Measurements from ENCODE around the gene ABCA8.
"Not testable (repeated sequence)": the region's sequence is repeated elsewhere in the genome, so short reads cannot be mapped to it uniquely, and the experiment has no call there.

The ABCA8 gene

DNA sequence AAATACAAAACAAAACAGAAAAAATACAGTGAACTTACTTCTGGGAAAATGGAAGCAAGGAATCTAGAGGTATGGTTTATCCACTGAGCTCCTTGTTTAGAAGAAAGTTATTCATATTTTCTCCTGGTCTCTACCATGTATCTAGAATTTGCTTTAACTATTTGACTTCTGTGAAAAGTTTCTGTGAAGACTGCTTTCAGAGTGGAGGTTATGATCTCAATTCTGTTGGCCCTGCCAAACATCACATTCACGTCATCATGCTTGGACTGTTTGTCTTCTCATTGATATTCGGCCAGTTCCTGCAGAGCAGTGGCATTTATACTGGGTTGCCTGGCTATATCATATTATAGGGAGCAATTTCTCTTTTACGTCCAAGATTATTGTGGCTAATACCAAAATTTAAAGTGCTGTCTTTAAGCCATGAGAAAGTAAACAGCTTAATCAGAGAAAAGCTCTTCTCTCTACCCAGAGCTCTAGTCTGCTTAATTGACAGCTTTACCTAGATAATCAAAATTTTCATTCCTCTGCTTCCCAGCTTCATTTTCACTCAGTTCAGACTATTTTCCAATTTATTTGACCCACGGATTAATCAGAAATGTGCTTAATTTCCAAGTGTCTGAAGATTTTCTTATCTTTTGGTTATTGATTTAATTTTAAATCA is at the start of gene ABCA8:
ABCA8 (minus strand) TSS at position 212 of the 661 bp plus-strand sequence. CDS start 13,358 bp downstream, outside the sequence.
- DNase-seq (ENCODE audit: low read depth in 3 of 3) = no peak

DNA sequence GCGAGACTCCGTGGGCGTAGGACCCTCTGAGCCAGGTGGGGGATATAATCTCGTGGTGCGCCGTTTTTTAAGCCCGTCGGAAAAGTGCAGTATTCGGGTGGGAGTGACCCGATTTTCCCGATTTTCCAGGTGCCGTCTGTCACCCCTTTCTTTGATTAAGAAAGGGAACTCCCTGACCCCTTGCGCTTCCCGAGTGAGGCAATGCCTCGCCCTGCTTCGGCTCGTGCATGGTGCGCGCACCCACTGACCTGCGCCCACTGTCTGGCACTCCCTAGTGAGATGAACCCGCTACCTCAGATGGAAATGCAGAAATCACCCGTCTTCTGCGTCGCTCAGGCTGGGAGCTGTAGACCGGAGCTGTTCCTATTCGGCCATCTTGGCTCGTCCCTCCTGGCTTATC is 49.6 kb upstream of the ABCA8 start:
- not testable (repeated sequence) for DNase-seq (ENCODE audit: low read depth in 3 of 3)

GRCh38 chr17:68999743-69000142 is 44.6 kb upstream of the ABCA8 start:
- not testable (repeated sequence) for DNase-seq (ENCODE audit: low read depth in 3 of 3)

- DNase-seq (ENCODE audit: low read depth in 3 of 3) = no peak
Observed at GRCh38 chr17:68993112-68993511, 37.9 kb upstream of the ABCA8 start.

DNA sequence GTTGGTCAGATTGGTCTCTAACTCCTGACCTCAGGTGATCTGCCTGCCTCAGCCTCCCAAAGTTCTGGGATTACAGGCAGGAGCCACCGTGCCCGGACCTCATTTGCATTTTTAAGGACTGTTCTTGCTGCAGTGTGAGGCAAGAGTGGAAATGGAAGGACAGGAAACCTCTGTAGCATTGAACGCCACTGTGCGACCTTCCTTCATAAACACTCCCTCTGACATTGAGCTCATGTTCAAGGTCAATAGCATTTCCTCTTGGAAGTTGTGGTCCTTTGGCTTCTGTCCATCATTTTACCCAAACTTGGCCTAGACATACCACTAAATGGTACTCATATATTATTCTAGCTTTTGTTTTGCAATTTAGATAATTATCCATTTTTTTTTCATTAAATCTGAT is 32.8 kb upstream of the ABCA8 start:
- DNase-seq (ENCODE audit: low read depth in 3 of 3) = no peak

DNA sequence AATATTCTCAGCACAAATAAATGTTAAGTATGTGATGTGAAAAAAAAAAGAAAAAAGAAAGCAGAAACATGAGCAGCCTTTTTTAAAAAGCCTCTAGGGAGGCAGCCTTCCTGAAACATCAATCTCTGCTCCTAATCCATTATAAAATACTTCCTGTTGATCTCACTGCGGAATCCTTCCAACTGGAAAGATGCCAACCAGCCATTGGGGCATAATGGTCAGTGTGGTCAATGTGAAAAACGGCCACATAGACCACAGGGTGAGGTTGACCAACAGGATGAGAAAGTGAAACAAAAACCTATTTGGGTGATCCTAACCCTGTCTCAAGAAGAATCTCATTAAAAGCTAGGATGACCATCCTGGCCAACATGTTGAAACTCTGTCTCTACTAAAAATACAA is 26.1 kb upstream of the ABCA8 start:
- no peak for DNase-seq (ENCODE audit: low read depth in 3 of 3)

DNA sequence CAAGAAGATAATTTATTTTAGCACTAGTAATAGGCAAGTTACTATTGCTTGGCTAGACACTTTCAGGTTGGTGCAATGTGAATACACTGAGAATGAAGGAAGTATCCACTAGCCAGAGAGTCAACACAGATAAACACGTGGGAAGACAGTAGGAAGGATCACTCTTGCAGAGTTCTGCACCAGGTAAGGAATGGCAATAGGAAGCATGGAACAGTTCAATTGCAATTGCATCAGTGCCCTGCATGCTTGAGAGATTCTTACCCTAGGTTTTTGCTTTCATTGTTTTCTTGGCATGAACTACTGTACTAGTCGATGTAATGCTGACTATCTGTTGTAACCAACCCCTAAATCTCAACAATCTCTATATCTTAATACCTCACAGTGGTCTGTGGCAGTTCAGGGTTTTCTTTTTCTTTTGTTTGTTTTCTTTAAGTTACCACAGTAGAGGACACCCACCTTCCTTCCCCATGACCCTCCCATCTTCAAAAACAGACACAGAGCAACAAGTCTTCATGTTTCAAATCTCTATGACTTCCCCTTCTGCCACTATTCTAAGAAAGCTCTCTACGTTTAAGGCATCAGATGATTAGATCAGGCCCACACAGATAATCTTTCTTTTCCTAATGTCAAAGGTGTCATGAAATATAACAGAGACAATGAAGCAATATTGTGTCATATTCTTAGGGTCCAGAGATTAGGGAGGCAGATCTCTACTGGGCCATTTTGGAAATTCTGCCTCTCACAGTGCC is 18.1 kb upstream of the ABCA8 start:
- DNase-seq (ENCODE audit: low read depth in 3 of 3) = no peak

DNA sequence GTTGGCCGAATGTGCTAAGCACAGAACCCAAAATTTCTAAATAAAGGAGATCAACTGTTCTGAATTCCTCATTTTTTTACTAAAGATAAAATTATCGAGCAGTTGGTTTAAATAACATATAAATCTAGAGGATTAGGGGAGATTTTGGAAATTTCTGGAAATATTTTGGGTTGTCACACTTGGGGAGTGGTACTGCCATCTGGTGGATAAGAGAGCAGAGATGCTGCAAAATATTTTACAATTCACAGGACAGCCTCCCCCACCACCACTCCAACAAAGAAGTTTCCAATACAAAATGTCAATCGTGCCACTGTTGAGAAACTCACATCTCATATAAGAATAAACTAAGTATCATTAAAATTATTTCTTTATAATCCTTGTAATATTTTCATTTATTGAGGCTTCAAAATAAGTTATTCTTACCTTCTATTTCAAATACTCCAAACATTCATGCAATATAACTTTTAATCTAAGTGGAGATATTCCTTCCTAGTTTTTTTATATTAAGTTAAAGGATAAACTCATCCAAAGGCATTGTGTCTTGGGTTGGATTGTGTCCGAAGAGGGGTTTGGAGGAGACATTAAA is 17.0 kb upstream of the ABCA8 start:
- no peak for DNase-seq (ENCODE audit: low read depth in 3 of 3)

GRCh38 chr17:68969101-68969500 is 13.9 kb upstream of the ABCA8 start:
- no peak for DNase-seq (ENCODE audit: low read depth in 3 of 3)

- DNase-seq (ENCODE audit: low read depth in 3 of 3) = no peak
Observed at GRCh38 chr17:68963958-68964357, 8.8 kb upstream of the ABCA8 start.

DNA sequence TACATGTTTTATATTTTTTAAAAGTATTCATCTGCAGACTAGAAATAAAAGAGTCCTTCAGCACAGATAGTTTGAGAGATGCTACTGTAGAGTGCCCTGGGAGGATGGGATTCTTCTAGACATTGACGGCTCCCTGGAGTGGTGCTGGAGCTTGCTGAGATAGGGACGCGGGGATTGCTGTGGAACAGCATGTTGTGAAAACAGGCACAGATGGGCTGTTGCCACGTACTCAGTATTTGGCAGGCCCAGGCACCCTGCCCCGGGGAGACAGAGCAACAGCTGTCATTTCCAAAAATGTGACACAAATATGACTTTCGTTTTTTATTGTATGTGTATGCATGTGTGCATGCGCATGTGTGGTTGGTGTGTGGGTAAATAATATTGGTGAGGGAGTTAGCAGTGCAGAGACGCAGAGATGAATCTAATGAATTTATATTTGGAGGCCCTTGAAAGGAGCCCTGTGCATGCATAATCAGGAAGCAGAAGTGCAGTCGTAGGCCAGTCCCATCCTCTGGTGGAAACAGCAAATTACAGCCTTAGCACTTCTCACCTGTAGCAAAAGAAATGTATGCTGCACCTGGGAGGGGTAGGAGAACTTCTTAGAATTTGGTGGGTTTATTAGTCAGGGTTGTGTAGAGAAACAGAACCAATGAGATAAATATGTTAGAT is 6.2 kb upstream of the ABCA8 start:
- DNase-seq (ENCODE audit: low read depth in 3 of 3) = no peak

DNA sequence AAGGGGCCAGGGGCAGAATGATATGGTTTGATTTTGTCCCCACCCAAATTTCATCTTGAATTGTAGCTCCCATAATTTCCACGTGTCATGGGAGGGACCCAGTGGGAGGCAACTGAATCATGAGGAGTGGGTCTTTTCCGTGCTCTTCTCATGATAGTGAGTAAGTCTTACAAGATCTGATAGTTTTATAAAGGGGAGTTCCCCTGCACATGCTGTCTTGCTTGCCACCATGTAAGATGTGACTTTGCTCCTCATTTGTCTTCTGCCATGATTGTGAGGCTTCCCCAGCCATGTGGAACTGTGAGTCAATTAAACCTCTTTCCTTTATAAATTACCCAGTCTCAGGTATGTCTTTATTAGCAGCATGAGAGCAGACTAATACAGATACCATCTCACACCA is 3.9 kb upstream of the ABCA8 start:
- not testable (repeated sequence) for DNase-seq (ENCODE audit: low read depth in 3 of 3)

GRCh38 chr17:68957944-68958343 is 2.8 kb upstream of the ABCA8 start:
- DNase-seq (ENCODE audit: low read depth in 3 of 3) = no peak

GRCh38 chr17:68954146-68954896 is 871 bp downstream of the ABCA8 start:
- DNase-seq (ENCODE audit: low read depth in 3 of 3) = no peak

- no peak for DNase-seq (ENCODE audit: low read depth in 3 of 3)
Observed at GRCh38 chr17:68953340-68953997, 1.7 kb downstream of the ABCA8 start.

DNA sequence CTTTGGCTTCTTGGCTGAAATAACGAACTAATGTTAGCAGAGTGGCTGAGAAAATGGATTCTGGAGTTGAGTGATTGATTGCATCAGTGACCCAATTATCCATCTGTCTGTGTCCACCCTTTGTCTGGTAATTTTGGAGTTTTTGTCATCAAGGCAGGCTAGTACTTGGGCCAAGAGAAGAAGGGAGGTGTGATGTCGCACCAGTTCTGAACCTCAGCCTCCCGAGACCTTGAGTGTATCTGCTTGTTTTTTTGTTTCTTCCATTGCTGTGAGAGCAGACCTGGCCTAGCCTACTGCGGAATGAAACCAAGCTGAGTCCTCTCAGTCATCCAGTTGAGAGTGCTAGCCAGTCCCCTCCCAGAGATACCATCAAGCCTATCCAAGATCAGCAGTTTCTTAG is 4.5 kb downstream of the ABCA8 start:
- DNase-seq (ENCODE audit: low read depth in 3 of 3) = no peak

DNA sequence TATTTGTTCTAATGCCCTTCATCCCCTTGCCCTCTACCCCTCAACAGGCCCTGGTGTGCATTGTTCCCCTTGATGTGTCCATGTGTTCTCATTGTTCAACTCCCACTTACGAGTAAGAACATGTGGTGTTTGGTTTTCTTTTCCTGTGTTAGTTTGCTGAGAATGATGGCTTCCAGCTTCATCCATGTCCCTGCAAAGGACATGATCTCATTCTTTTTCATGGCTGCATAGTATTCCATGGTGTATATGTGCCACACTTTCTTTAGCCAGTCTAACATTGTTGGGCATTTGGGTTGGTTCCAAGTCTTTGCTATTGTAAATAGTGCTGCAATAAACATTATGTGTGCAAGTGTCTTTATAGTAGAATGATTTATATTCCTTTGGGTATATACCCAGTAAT is 7.3 kb downstream of the ABCA8 start:
- DNase-seq (ENCODE audit: low read depth in 3 of 3) = not testable (repeated sequence)

GRCh38 chr17:68944435-68945035 is 10.7 kb downstream of the ABCA8 start:
- DNase-seq (ENCODE audit: low read depth in 3 of 3) = no peak

DNA sequence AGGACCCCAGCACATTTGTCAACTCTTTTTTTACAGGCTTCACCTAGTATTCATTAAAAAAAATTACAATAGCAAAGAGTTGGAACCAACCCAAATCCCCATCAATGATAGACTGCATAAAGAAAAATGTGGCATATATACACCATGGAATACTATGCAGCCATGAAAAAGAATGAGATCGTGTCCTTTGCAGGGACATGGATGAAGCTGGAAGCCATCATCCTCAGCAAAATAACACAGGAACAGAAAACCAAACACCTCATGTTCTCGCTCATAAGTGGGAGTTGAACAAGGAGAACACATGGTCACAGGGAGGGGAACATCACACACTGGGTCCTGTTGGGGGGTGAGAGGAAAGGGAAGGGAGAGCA is 11.4 kb downstream of the ABCA8 start:
- DNase-seq (ENCODE audit: low read depth in 3 of 3) = not testable (repeated sequence)

- DNase-seq (ENCODE audit: low read depth in 3 of 3) = no peak
Observed at GRCh38 chr17:68943123-68943811, 11.9 kb downstream of the ABCA8 start.

Data from stimulated activated CD4-positive, alpha-beta T cell treated with anti-CD3 and anti-CD28 coated beads, TNF-alpha, amount 100 ng/mL, for 24 hours (primary cell).